RWPE1 (cell line): ENCODE measurements around the gene DSC3.
A peak's percentile ranks its signal among the peaks of the same experiment; 100 is the strongest.

Experiments used
- CTCF ChIA-PET: fragments of 350-600 bp; sonication (Branson Sonifier 250); formaldehyde crosslinking; extraction: SDS; loops from one replicate; lab custom pipeline; 2021; lab: Yijun Ruan, JAX
- POLR2A ChIA-PET: fragments of 400-600 bp; formaldehyde crosslinking; extraction: SDS; loops from one replicate; lab custom pipeline; 2020; ENCODE audit warnings: antibody characterized with exemption; ENCODE audit not compliant: low non-redundant PET; lab: Yijun Ruan, JAX
- DNase-seq: peaks from one replicate; pipeline ENCODE4 v3.0.0; 2012; ENCODE audit warnings: low spot score
- H3K27ac ChIP-seq: fragments of 450-650 bp; 2 replicates; pipeline ENCODE4 v1.5.1; 2017
- TF ChIP-seq, protein P1 (sequence below): fragments of 450-650 bp; conservative IDR thresholded peaks from 2 replicates; pipeline ENCODE4 v1.5.1; 2017; ENCODE audit warnings: low read depth, mild to moderate bottlenecking

The DSC3 gene

GRCh38 chr18:30970196-30970816 lies 72.2 kb downstream of the DSC3 start:
- H3K27ac ChIP-seq, result no peak overlapping the region
- POLR2A ChIA-PET, result no interaction called here
- TF ChIP-seq, protein P1, sequence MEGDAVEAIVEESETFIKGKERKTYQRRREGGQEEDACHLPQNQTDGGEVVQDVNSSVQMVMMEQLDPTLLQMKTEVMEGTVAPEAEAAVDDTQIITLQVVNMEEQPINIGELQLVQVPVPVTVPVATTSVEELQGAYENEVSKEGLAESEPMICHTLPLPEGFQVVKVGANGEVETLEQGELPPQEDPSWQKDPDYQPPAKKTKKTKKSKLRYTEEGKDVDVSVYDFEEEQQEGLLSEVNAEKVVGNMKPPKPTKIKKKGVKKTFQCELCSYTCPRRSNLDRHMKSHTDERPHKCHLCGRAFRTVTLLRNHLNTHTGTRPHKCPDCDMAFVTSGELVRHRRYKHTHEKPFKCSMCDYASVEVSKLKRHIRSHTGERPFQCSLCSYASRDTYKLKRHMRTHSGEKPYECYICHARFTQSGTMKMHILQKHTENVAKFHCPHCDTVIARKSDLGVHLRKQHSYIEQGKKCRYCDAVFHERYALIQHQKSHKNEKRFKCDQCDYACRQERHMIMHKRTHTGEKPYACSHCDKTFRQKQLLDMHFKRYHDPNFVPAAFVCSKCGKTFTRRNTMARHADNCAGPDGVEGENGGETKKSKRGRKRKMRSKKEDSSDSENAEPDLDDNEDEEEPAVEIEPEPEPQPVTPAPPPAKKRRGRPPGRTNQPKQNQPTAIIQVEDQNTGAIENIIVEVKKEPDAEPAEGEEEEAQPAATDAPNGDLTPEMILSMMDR, result peak; percentile 59
- DNase-seq, result peak; percentile 13
- CTCF ChIA-PET, result interaction anchor here (0.7 kb wide), 1 partner anchor 14 kb away, joined by 3 read pairs; no protein-coding TSS in a partner anchor

DNA sequence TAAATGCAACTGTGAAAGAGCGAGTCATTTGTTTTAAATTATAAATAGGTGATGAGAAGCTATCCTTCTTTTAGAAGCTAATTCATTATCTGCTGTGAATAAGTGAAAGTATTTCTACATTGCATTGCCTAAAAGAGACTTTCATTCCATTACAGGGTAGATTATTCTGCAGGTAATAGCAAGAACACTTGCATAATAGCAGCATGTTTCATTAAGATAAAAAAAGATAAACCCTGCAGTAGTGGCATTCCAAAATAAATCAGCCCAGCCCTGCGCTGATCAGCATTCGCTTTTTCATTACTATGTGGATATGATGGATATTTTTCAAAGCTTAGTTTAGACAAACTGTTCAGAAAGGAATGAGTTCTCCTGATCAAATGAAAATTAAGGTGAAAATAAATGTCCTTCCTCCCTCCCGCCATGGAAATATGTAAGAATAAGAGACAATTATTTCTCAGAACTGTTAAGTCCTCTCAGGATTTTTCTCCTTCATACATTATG lies 72.8 kb downstream of the DSC3 start:
- H3K27ac ChIP-seq, result no peak overlapping the region
- TF ChIP-seq, protein P1, result no peak
- DNase-seq, result no peak
- ChIA-PET CTCF (no interaction called here), POLR2A (no interaction called here)

DNA sequence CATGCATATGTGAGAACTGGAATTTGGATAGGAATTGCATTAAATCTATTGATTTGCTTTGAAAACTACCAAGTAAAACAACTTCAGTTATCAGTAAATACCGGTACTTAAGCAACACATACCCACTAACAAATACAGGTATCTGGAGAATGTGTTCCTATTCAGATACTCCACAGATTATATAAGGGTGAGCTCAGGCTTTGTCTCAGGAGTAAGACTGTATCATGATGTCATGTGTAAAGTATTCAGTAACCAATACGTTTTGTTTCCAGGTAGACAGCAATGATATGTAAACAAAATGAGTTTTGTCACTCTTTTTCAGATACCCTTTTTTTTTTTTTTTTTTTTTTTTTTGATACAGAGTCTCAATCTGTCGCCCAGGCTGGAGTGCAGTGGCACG lies 74.8 kb downstream of the DSC3 start:
- ChIA-PET CTCF (no interaction called here), POLR2A (no interaction called here)
- no peak overlapping the region for H3K27ac ChIP-seq
- no peak for DNase-seq
- TF ChIP-seq, protein P1, result no peak

- no peak for DNase-seq
- TF ChIP-seq, protein P1, result no peak
- no peak overlapping the region for H3K27ac ChIP-seq
- ChIA-PET CTCF (no interaction called here), POLR2A (no interaction called here)
These were observed 77.3 kb downstream of the DSC3 start for GRCh38 chr18:30965237-30965636.

DNA sequence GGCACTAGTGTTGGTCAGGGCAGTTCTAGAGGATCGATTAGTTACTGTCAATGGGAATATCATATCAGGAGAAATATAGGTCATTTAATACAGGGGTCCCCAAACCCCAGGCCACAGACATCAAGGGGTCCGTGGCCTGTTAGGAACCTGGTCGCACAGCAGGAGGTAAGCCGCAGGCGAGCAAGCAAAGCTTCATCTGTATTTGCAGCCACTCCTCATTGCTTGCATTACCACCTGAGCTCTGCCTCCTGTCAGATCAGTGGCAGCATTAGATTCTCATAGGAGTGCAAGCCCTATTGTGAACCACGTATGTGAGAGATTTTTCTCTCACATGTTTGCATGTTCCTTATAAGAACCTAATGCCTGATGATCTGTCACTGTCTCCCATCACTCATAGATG lies 81.9 kb downstream of the DSC3 start:
- TF ChIP-seq, protein P1, result no peak
- no peak for DNase-seq
- ChIA-PET CTCF (no interaction called here), POLR2A (no interaction called here)
- no peak overlapping the region for H3K27ac ChIP-seq

DNA sequence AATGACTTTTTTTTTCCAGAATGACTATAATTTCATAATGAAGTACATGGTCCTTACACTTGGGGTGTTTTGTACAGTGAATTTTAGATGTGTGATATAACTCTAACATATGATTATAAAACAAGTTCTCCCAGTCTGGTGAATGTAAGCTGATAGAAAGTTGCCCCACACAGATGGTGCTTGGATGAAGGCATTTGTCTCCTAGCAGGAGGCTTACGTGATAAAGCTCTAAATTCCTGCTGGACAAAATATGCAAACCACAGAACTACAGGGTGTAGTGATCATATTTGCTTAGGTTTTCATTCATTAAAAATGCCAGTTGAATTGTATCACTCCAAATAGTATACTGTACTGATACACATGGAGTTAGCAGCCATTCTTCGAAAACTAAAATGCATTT lies 85.5 kb downstream of the DSC3 start:
- ChIA-PET POLR2A (no interaction called here), CTCF (no interaction called here)
- no peak overlapping the region for H3K27ac ChIP-seq
- no peak for DNase-seq
- TF ChIP-seq, protein P1, result no peak
